Skeletal muscle satellite cell (primary cell): ENCODE data around the gene SORCS1.

Experiments
- H3K27me3 ChIP-seq: 2 replicates; pipeline ENCODE4 v1.7.0; 2013; ENCODE audit warnings: low read length; ENCODE audit not compliant: control insufficient read depth, insufficient read depth
- H3K36me3 ChIP-seq: 2 replicates; pipeline ENCODE4 v1.7.0; 2013; ENCODE audit warnings: mild to moderate bottlenecking, control low read depth, low read length; ENCODE audit not compliant: insufficient read depth
- H3K4me1 ChIP-seq: 2 replicates; pipeline ENCODE4 v1.7.0; 2013; ENCODE audit warnings: low read length; ENCODE audit not compliant: control insufficient read depth, insufficient read depth
- H3K4me2 ChIP-seq: 2 replicates; pipeline ENCODE4 v1.7.0; 2013; ENCODE audit warnings: mild to moderate bottlenecking, low read length
- H3K4me3 ChIP-seq: 2 replicates; pipeline ENCODE4 v1.7.0; 2013; ENCODE audit warnings: low read length
- H3K9ac ChIP-seq: 2 replicates; pipeline ENCODE4 v1.7.0; 2013; ENCODE audit warnings: mild to moderate bottlenecking, low read depth, low read length, moderate library complexity
- H3K9me3 ChIP-seq: replicated peaks from 2 replicates; pipeline ENCODE4 v1.7.0; 2013; ENCODE audit warnings: mild to moderate bottlenecking, control low read depth, low read length

SORCS1 gene

GRCh38 chr10:106780632-106781031 lies 383.9 kb downstream of the SORCS1 start:
- Histone ChIP-seq H3K4me3 (no peak overlapping the region), H3K4me2 (no peak overlapping the region), H3K4me1 (no peaks in the 10 kb centered on the region), H3K9me3 (no peaks in the 10 kb centered on the region), H3K27me3 (no peaks in the 10 kb centered on the region), H3K36me3 (no peaks in the 10 kb centered on the region), H3K9ac (no peak overlapping the region)

GRCh38 chr10:106777841-106778240 lies 386.7 kb downstream of the SORCS1 start:
- H3K27me3 ChIP-seq, result no peaks in the 10 kb centered on the region
- no peak overlapping the region for H3K4me2 ChIP-seq
- no peak overlapping the region for H3K4me3 ChIP-seq
- H3K4me1 ChIP-seq, result no peaks in the 10 kb centered on the region
- no peak overlapping the region for H3K9ac ChIP-seq
- no peaks in the 10 kb centered on the region for H3K36me3 ChIP-seq
- H3K9me3 ChIP-seq, result no peaks in the 10 kb centered on the region

GRCh38 chr10:106775127-106775526 lies 389.4 kb downstream of the SORCS1 start:
- Histone ChIP-seq H3K4me2 (no peak overlapping the region), H3K9ac (no peak overlapping the region), H3K36me3 (no peaks in the 10 kb centered on the region), H3K4me1 (no peaks in the 10 kb centered on the region), H3K9me3 (no peaks in the 10 kb centered on the region), H3K27me3 (no peaks in the 10 kb centered on the region), H3K4me3 (no peak overlapping the region)

- H3K4me2 ChIP-seq, result no peak overlapping the region
- no peaks in the 10 kb centered on the region for H3K27me3 ChIP-seq
Measured at GRCh38 chr10:106772957-106773356, 391.5 kb downstream of the SORCS1 start.

GRCh38 chr10:106771154-106771553 lies 393.4 kb downstream of the SORCS1 start:
- Histone ChIP-seq H3K36me3 (no peaks in the 10 kb centered on the region), H3K4me2 (no peak overlapping the region), H3K4me1 (no peaks in the 10 kb centered on the region), H3K9me3 (no peaks in the 10 kb centered on the region), H3K9ac (no peak overlapping the region), H3K27me3 (no peaks in the 10 kb centered on the region), H3K4me3 (no peak overlapping the region)

More at GRCh38 chr10:106772957-106773356, 391.5 kb downstream of the SORCS1 start:
- H3K4me3 ChIP-seq, result no peak overlapping the region
- H3K9ac ChIP-seq, result no peak overlapping the region
- no peaks in the 10 kb centered on the region for H3K36me3 ChIP-seq
- no peaks in the 10 kb centered on the region for H3K9me3 ChIP-seq
- no peaks in the 10 kb centered on the region for H3K4me1 ChIP-seq

- Histone ChIP-seq H3K4me3 (no peak overlapping the region), H3K9ac (no peak overlapping the region)
Measured at GRCh38 chr10:106768204-106768603, 396.3 kb downstream of the SORCS1 start.

GRCh38 chr10:106765928-106766327 lies 398.6 kb downstream of the SORCS1 start:
- Histone ChIP-seq H3K9me3 (peaks cover 4% of the 10 kb centered on the region), H3K9ac (no peak overlapping the region), H3K36me3 (no peaks in the 10 kb centered on the region)

More at GRCh38 chr10:106768204-106768603, 396.3 kb downstream of the SORCS1 start:
- Histone ChIP-seq H3K4me2 (no peak overlapping the region), H3K4me1 (no peaks in the 10 kb centered on the region), H3K36me3 (no peaks in the 10 kb centered on the region), H3K9me3 (no peaks in the 10 kb centered on the region), H3K27me3 (no peaks in the 10 kb centered on the region)

GRCh38 chr10:106765241-106765754 lies 399.2 kb downstream of the SORCS1 start:
- Histone ChIP-seq H3K27me3 (no peaks in the 10 kb centered on the region), H3K4me1 (no peaks in the 10 kb centered on the region), H3K9me3 (peaks cover 4% of the 10 kb centered on the region), H3K4me2 (no peak overlapping the region), H3K4me3 (no peak overlapping the region), H3K9ac (no peak overlapping the region), H3K36me3 (no peaks in the 10 kb centered on the region)

More at GRCh38 chr10:106765928-106766327, 398.6 kb downstream of the SORCS1 start:
- Histone ChIP-seq H3K4me1 (no peaks in the 10 kb centered on the region), H3K4me2 (no peak overlapping the region), H3K27me3 (no peaks in the 10 kb centered on the region), H3K4me3 (no peak overlapping the region)

GRCh38 chr10:106764360-106764759 lies 400.1 kb downstream of the SORCS1 start:
- Histone ChIP-seq H3K4me3 (no peak overlapping the region), H3K9ac (no peak overlapping the region)

GRCh38 chr10:106761906-106762305 lies 402.6 kb downstream of the SORCS1 start:
- H3K27me3 ChIP-seq, result no peaks in the 10 kb centered on the region
- H3K4me1 ChIP-seq, result no peaks in the 10 kb centered on the region
- no peak overlapping the region for H3K9ac ChIP-seq
- H3K36me3 ChIP-seq, result no peaks in the 10 kb centered on the region
- peaks cover 9% of the 10 kb centered on the region for H3K9me3 ChIP-seq
- H3K4me3 ChIP-seq, result no peak overlapping the region
- H3K4me2 ChIP-seq, result no peak overlapping the region

More at GRCh38 chr10:106764360-106764759, 400.1 kb downstream of the SORCS1 start:
- H3K4me1 ChIP-seq, result no peaks in the 10 kb centered on the region
- no peak overlapping the region for H3K4me2 ChIP-seq
- peaks cover 4% of the 10 kb centered on the region for H3K9me3 ChIP-seq
- H3K36me3 ChIP-seq, result no peaks in the 10 kb centered on the region
- no peaks in the 10 kb centered on the region for H3K27me3 ChIP-seq

- H3K4me2 ChIP-seq, result no peak overlapping the region
- H3K4me3 ChIP-seq, result no peak overlapping the region
- no peaks in the 10 kb centered on the region for H3K27me3 ChIP-seq
- no peak overlapping the region for H3K9ac ChIP-seq
- peaks cover 9% of the 10 kb centered on the region for H3K9me3 ChIP-seq
- no peaks in the 10 kb centered on the region for H3K36me3 ChIP-seq
- H3K4me1 ChIP-seq, result no peaks in the 10 kb centered on the region
Measured at GRCh38 chr10:106757521-106757920, 407.0 kb downstream of the SORCS1 start.

- no peaks in the 10 kb centered on the region for H3K36me3 ChIP-seq
- H3K4me2 ChIP-seq, result no peak overlapping the region
- H3K9ac ChIP-seq, result no peak overlapping the region
- H3K27me3 ChIP-seq, result no peaks in the 10 kb centered on the region
- H3K4me3 ChIP-seq, result no peak overlapping the region
- H3K4me1 ChIP-seq, result no peaks in the 10 kb centered on the region
- H3K9me3 ChIP-seq, result no peaks in the 10 kb centered on the region
Measured at GRCh38 chr10:106751091-106751490, 413.4 kb downstream of the SORCS1 start.
